Activated CD4-positive, alpha-beta T cell treated with anti-CD3 and anti-CD28 coated beads for 4 hours (primary cell): ENCODE measurements around the gene FANCC.
A peak's percentile ranks its signal among the peaks of the same experiment; 100 is the strongest.

Experiments used
- DNase-seq, 2 donors: peaks; one replicate each; pipeline ENCODE4 v3.0.0-alpha.2; 2020

The FANCC gene, protein sequence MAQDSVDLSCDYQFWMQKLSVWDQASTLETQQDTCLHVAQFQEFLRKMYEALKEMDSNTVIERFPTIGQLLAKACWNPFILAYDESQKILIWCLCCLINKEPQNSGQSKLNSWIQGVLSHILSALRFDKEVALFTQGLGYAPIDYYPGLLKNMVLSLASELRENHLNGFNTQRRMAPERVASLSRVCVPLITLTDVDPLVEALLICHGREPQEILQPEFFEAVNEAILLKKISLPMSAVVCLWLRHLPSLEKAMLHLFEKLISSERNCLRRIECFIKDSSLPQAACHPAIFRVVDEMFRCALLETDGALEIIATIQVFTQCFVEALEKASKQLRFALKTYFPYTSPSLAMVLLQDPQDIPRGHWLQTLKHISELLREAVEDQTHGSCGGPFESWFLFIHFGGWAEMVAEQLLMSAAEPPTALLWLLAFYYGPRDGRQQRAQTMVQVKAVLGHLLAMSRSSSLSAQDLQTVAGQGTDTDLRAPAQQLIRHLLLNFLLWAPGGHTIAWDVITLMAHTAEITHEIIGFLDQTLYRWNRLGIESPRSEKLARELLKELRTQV

DNA sequence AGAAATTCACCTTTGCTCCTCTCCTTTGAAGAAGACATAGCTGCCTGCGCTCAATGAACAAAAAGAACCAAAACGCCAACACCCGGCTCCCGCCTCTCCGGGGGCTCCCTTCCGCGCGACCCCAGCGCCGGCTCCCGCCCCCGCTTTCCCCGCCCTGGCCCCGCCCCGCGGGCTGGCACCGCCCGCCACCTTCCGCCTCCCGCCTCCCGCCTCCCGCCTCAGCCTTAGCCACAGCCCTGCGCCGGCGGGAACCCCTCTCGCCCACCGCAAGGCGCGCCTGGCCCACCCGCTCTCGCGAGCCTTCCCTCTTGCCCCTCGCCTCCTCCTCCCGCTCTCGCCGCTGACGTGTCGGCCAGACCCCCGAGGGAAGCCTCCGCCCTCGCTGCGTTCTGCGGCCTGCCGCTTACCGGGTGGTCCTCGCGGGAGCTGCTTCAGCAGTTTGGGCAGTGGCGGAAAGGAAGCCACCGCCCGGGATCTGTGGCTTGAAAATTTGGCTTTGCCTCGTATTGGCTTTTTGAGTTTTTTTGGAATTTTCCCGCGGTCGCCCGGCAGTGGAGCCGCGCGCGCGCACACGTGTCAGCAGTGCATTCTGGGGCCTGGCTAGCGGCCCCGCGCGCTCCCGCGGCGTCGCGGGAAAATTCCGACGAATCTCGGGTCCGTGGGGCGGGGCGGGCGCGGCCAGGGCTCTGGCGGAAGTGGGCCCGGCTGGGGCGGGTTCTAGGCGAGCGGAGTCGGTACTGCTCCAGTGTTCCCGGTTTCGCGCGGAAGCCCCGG lies at the start of gene FANCC:
FANCC (minus strand) TSS at position 591 of the 774 bp plus-strand sequence. CDS start 68,418 bp downstream, outside the sequence.
- peak; percentile 83 to 87 for DNase-seq

DNA sequence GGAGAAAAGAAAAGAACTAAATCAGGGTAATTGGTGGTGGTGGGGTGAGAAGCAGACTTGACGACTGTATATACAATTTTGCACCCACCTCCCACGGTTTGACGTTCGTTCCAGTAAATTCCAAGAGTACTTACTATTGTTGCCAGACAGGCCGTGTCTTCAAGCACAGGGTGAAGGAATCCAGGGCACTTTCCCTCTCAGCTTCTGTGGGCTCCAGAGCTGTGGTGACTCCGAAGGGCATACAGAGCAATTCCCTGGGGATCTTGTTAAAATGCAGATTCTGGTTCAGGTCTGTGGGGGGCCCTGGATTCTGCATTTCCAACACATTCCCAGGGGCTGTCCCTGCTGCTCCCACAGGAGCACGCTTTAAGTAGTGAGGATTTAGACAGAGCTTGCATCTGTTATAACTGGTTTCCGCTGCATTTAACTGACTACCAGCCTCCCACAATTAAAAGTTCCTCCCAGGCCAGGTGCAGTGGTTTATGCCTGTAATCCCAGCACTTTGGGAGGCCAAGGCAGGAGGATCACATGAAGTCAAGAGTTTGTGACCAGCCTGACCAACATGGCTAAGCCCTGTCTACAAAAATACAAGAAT lies 49.3 kb upstream of the FANCC start:
- DNase-seq, result no peak

GRCh38 chr9:95365766-95366165 lies 48.3 kb upstream of the FANCC start:
- DNase-seq, result no peak

- no peak for DNase-seq
Observed at GRCh38 chr9:95363051-95363841, 45.7 kb upstream of the FANCC start.

- DNase-seq, result no peak
Observed at GRCh38 chr9:95360866-95361265, 43.4 kb upstream of the FANCC start.

DNA sequence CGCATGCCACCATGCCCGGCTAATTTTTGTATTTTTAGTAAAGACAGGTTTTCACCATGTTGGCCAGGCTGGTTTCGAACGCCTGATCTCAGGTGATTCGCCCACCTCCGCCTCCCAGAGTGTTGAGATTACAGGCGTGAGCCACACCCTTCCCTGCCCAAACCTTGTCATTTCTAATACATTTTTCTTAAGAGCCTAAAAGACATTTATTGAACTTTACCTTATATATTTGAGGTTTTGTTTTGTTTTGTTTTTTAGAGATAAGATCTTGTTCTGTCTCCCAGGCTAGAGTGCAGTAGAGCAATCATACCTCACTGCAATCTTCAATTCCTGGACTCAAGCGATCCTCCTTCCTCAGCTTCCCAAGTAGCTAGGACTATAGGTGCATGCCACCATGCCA lies 39.8 kb upstream of the FANCC start:
- no peak for DNase-seq

DNA sequence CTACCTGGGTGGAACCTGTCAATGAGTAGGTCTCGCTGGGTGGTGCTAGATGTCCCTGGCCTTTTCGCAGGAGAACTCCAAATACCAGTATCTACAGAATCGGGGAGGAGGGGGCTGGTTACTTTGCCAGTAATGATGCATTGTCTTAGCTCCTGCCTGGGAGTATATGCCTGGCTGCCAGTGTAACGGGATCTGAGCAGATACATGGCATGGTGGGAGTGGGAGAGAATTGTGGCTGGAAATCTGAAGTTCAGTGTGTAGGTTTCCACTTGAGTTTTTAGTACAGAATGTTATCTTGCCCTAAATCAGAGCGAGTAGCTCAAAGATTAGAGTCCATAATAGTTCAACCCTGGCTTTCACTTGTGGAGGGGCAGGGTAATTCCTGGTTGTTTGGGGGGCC lies 38.0 kb upstream of the FANCC start:
- DNase-seq, result no peak

GRCh38 chr9:95351051-95351450 lies 33.5 kb upstream of the FANCC start:
- no peak for DNase-seq

DNA sequence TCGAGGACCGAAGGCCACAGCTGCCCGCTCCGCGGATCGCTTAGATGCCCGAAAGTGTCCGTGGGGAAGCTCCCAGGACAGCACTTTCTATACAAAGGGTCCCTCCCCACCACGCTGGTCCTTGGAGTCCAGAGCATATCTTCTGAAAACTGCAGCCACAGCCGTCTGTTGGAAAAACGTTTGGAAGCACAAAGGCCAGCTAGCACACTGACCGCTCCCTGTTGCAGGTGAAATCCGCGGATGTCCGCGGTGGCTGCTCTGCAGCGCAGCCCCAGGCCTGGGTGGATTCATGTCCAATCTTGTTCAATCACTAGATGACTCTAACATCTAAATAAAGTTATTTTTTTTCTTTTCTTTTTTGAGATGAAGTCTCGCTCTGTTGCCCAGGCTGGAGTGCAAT lies 32.8 kb upstream of the FANCC start:
- no peak for DNase-seq

- DNase-seq, result no peak
Observed at GRCh38 chr9:95349091-95350038, 31.9 kb upstream of the FANCC start.

- DNase-seq, result no peak
Observed at GRCh38 chr9:95346021-95346420, 28.5 kb upstream of the FANCC start.

- DNase-seq, result no peak
Observed at GRCh38 chr9:95344735-95345325, 27.3 kb upstream of the FANCC start.

DNA sequence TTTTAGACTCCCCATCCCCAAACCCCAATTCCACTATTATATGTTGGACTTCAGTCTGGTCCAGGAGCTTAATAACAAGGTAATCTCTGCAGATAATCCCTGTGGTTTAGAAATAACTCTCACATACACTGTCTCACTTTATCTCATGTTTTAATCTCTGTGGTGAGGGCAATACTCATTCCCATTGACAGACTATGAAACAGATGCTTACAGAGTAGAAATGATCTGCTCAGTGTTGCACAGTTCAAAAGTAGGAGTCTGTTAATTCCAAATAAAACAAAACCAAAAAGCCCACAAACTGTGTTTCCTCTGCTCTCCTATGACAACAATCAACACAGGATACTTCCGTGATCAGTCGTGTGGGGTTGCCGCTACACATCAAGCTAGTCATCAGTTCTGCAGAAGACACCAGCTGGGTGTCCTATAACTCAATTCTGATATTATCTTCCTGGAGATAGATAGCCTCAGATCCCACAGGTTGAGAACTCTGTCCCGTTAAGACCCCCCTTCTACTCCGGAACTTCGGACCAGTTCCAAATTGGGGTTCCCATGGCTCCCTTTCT lies 26.3 kb upstream of the FANCC start:
- DNase-seq, result no peak

DNA sequence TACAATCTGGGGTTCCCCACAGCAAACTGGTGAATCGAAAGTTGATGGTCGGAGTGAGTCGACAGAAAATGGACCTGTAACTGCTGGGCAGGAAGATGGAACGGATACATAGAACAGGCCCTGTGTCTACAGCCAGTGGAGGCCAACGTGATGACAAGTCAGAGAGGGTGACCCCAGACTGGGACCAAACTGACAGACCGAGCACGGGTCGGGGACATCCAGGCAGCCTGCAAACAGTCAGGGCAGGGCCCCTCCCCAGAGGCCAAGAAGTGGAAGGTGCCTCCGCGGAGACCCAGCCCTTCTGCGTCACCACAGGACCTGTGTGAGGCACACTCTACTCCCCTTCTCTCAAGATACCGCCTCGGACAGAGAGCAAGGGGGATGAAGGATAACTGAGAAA lies 25.1 kb upstream of the FANCC start:
- no peak for DNase-seq

DNA sequence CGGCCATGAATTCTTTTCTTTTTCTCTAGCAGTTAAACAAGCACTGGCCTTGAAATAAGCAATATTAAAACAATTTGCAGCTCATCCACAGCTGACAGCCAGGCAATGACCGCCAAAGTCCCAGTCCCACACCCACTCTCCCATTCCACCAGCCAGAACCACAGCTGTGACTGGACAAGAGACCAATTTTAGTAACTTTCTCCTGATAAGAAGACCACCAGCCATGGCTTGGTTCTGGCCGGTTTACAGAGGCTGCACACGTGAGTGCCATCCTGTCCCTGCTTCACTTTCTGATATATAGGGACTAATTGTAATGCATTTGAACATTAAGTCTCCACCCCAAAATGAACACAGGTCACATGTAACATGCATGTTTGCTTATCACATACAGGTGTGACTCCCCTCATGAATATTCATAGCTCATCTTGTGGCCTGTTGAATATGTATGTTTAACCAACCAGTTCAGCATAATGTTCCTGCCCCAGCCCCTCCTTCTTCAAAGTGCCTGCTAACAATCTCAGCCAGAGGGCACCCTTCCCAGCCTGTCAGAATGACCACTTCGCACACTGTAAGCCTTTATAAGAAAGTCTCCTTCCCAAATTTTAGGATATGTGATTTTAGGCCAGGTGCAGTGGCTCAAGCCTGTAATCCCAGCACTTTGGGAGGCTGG lies 23.9 kb upstream of the FANCC start:
- no peak for DNase-seq

DNA sequence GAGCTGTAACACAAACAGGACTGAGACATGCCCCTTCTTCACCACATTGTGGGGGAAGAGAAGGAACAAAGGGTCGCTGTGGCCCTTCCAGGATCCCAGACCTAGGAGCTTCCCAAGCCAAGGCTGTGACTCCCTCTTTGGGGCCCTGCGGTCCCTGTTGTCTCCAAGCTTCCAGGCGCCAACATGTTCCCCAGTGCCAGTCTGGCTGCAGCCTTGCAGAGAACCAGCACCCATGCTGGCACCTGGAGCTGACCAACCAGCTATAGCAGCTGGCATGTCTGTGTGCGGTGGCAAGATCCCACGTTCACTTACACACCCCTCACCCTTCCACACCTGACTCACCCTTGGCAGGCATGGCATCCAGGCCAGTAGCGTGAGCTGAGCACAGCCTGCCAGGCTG lies 20.7 kb upstream of the FANCC start:
- DNase-seq, result no peak

DNA sequence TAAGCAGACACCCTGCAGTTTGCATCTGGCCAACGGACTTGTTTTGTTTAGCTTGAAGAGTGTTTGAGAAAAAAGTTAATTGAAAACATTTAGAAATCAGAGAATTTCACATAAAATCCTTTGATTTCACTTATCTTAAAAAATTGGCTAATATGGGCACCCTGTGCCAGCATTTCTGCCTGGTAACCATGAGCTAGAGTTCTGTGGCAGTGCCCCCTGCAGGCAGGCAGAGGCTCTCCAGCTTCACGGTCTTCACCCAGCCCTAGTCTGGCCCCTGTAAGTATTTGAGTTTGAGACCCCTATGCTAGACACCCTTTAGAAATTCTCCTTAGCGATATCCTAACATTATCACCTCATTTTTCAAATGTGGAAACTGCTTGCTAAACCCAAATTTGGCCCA lies 18.8 kb upstream of the FANCC start:
- peak; percentile 12 to 19 for DNase-seq

DNA sequence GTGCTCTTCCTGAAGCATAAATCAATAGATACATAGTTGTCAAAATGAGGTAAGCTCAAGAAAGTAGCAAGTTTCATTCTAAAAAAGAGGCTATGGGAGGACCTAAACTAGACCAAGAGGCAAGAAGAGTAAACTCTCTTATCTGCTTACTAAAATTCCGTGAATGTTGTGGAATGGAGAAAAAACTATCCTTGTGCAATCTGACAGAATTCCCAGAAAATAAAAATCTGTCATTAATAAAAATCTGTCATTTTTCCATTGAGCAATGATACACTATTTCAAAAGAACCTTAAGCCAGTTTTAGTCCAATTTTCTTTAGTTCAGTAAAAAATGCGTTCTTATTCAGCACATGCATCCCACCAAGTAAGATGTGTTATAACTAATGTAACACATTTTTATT lies 15.9 kb upstream of the FANCC start:
- no peak for DNase-seq

GRCh38 chr9:95332860-95333259 lies 15.4 kb upstream of the FANCC start:
- no peak for DNase-seq
